ENCODE measurements around the gene PANX2. TPM values are rescaled to one million over a fixed set of nuclear protein-coding genes. Genes with fewer than 3 reads are reported as not detected.

PANX2 gene
- total RNA-seq, 1 experiment from 2014 or later, result 1.4 TPM

GRCh38 chr22:50220603-50221409 lies 50.3 kb downstream of the PANX2 start:
- DNase-seq (ENCODE audit: low spot score), result no peak
- in situ Hi-C loops (cut with HindIII; ENCODE audit: low sequenced_read_pairs), result no loop called here

GRCh38 chr22:50221410-50222300 lies 51.1 kb downstream of the PANX2 start:
- in situ Hi-C loops (cut with HindIII; ENCODE audit: low sequenced_read_pairs), result no loop called here
- DNase-seq (ENCODE audit: low spot score), result no peak

- in situ Hi-C loops (cut with HindIII; ENCODE audit: low sequenced_read_pairs), result no loop called here
- no peak for DNase-seq (ENCODE audit: low spot score)
These were observed 52.0 kb downstream of the PANX2 start for GRCh38 chr22:50222508-50222907.

- DNase-seq (ENCODE audit: low spot score), result no peak
- in situ Hi-C loops (cut with HindIII; ENCODE audit: low sequenced_read_pairs), result no loop called here
These were observed 53.5 kb downstream of the PANX2 start for GRCh38 chr22:50224071-50224470.

- DNase-seq (ENCODE audit: low spot score), result no peak
- in situ Hi-C loops (cut with HindIII; ENCODE audit: low sequenced_read_pairs), result no loop called here
These were observed 54.9 kb downstream of the PANX2 start for GRCh38 chr22:50225200-50225969.

GRCh38 chr22:50226063-50226874 lies 55.7 kb downstream of the PANX2 start:
- in situ Hi-C loops (cut with HindIII; ENCODE audit: low sequenced_read_pairs), result no loop called here
- no peak for DNase-seq (ENCODE audit: low spot score)

- DNase-seq (ENCODE audit: low spot score), result no peak
- in situ Hi-C loops (cut with HindIII; ENCODE audit: low sequenced_read_pairs), result no loop called here
These were observed 56.3 kb downstream of the PANX2 start for GRCh38 chr22:50226875-50227165.

- in situ Hi-C loops (cut with HindIII; ENCODE audit: low sequenced_read_pairs), result no loop called here
- DNase-seq (ENCODE audit: low spot score), result no peak
These were observed 57.2 kb downstream of the PANX2 start for GRCh38 chr22:50227579-50228215.

GRCh38 chr22:50228366-50228765 lies 57.8 kb downstream of the PANX2 start:
- DNase-seq (ENCODE audit: low spot score), result no peak
- in situ Hi-C loops (cut with HindIII; ENCODE audit: low sequenced_read_pairs), result no loop called here

GRCh38 chr22:50229370-50229769 lies 58.8 kb downstream of the PANX2 start:
- no peak for DNase-seq (ENCODE audit: low spot score)
- in situ Hi-C loops (cut with HindIII; ENCODE audit: low sequenced_read_pairs), result no loop called here

Other genes with a start within 250 kb of the PANX2 start
- gene PIM3, start 210.0 kb upstream of the PANX2 start, total RNA-seq (2014; rRNA removed; shearing (Covaris generic)), result 106 and 157 TPM in 2 replicates
- not detected in 2 replicates for gene IL17REL, start 158.0 kb upstream of the PANX2 start, total RNA-seq (2014; rRNA removed; shearing (Covaris generic))
- gene TTLL8, start 112.4 kb upstream of the PANX2 start, total RNA-seq (2014; rRNA removed; shearing (Covaris generic)), result not detected in 2 replicates
- gene MLC1, start 85.3 kb upstream of the PANX2 start, total RNA-seq (2014; rRNA removed; shearing (Covaris generic)), result not detected in 2 replicates
- gene MOV10L1, start 80.7 kb upstream of the PANX2 start, total RNA-seq (2014; rRNA removed; shearing (Covaris generic)), result not detected in 2 replicates
- gene TRABD, start 15.2 kb downstream of the PANX2 start, total RNA-seq (2014; rRNA removed; shearing (Covaris generic)), result 73.9 and 83.5 TPM in 2 replicates
- 25.5 and 40.7 TPM in 2 replicates for gene SELENOO, start 30.3 kb downstream of the PANX2 start, total RNA-seq (2014; rRNA removed; shearing (Covaris generic))
- gene TUBGCP6, start 74.3 kb downstream of the PANX2 start, total RNA-seq (2014; rRNA removed; shearing (Covaris generic)), result 15.1 and 17.0 TPM in 2 replicates
- 6.1 and 28.5 TPM in 2 replicates for gene HDAC10, start 80.5 kb downstream of the PANX2 start, total RNA-seq (2014; rRNA removed; shearing (Covaris generic))
- 155 and 158 TPM in 2 replicates for gene MAPK12, start 91.0 kb downstream of the PANX2 start, total RNA-seq (2014; rRNA removed; shearing (Covaris generic))
- gene MAPK11, start 99.6 kb downstream of the PANX2 start, total RNA-seq (2014; rRNA removed; shearing (Covaris generic)), result 21.3 and 21.5 TPM in 2 replicates
- gene PLXNB2, start 136.9 kb downstream of the PANX2 start, total RNA-seq (2014; rRNA removed; shearing (Covaris generic)), result 93.4 and 100 TPM in 2 replicates
- 0.37 and 1.0 TPM in 2 replicates for gene DENND6B, start 156.3 kb downstream of the PANX2 start, total RNA-seq (2014; rRNA removed; shearing (Covaris generic))
- gene PPP6R2, start 172.6 kb downstream of the PANX2 start, total RNA-seq (2014; rRNA removed; shearing (Covaris generic)), result 76.9 and 77.8 TPM in 2 replicates

Data from G401 (cell line).